ENCODE results near the gene CDX1. TPM values are rescaled to one million over a fixed set of nuclear protein-coding genes. Genes with fewer than 3 reads are reported as not detected.

Gene CDX1
- total and polyA plus RNA-seq, 5 experiments from 2014 or later: not detected

DNA sequence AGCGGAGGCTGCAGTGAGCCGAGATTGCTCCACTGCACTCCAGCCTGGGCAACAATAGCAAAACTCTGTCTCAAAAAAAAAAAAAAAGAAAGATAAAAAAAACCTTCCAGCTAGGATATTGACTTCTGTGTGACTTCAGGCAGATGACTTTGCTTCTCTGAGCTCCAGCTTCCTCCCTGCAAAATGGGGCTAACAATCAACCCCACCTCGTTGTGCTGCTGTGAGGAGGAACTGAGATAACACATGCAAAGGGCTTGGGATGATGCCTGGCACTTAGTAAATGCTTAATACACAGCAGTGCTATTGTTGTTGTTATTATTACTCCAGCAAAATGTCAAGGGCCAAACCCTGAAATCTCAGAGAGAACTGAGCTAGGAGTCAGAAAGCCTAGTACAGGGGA lies 3.5 kb upstream of the CDX1 start:
- Mint-ChIP-seq H3K4me1 (peaks cover 0 to 8% (median 8%) of the 10 kb centered on the region in 4 donors), H3K36me3 (no peaks in the 10 kb centered on the region), H3K27me3 (peaks cover 13 to 39% (median 32%) of the 10 kb centered on the region in 5 donors), H3K4me3 (no peak overlapping the region), H3K9me3 (no peaks in the 10 kb centered on the region), H3K27ac (no peak overlapping the region)
- POLR2A ChIA-PET: no interaction called here
- DNase-seq (no peak), ATAC-seq (no peak)

DNA sequence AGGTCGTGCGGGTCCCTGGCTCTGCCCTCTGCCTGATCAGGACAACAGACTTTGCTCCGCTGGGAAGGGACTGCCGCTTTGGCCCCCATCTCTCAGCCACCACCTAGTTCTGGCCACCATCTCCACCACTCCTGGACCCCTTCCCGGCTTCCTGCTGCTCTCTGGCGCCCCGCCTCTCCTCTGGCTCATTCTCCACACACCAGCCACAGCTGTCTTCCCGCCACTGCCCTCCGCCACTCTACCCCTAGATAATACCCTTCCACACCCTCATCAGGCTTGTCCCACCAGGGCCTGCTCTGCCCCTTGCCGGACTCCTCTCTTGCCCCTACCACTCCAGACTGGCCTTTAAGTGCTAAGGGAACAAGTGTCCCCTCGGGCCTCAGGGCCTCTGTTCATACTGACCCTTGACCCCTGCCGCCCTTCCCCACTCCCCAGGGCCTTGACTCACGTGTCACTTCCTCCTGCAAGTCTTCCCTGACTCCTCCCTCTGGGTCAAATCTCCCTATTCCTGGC lies 3.0 kb upstream of the CDX1 start:
- peaks cover 0 to 2% (median 0%) of the 10 kb centered on the region in 3 donors for H3K36me3 Mint-ChIP-seq
- ATAC-seq (no peak), DNase-seq (no peak)
- peaks cover 0 to 10% (median 8%) of the 10 kb centered on the region in 4 donors for H3K4me1 Mint-ChIP-seq
- H3K9me3 Mint-ChIP-seq: no peaks in the 10 kb centered on the region
- H3K27me3 Mint-ChIP-seq: peaks cover 18 to 45% (median 37%) of the 10 kb centered on the region in 5 donors
- no peak overlapping the region for H3K4me3 Mint-ChIP-seq
- POLR2A ChIA-PET: no interaction called here
- H3K27ac Mint-ChIP-seq: no peak overlapping the region

DNA sequence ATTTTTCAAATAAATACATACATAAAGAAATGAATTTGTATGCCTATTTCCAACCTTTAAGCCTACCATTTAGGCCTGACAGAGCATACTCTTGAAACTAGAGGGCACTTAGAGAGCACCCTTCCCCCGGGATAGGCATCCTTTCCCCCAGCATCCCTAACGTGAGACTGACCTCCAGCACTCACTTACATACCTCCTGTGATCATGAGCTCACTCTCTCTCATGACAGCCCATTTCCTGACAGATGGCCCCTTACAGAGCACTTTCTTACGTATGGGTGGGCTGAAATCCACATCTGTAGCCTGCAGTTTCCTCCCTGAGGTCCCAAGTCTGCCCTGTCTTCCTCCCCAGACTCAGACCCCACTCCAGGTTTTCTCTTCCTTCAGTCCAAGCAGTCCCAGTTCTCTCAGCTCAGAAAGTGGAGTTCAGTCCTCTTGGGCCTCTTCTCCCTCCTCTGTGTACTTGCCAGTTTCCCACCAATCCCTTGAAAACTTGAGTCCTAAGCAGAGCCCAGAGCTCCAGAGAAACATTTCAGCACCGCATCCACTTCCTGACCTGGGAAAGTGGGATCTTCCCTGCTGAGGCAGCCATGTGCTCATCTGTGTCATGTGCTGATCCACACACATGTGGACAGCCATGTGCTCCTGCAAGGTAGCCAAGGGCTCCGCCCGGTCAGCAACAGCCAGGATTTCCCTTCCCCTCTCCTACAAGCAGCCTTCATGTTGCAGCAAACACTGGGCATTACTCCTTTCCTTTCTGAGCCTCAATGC lies 2.2 kb upstream of the CDX1 start:
- Mint-ChIP-seq H3K27ac (no peak overlapping the region), H3K4me3 (no peak overlapping the region), H3K36me3 (peaks cover 0 to 2% (median 0%) of the 10 kb centered on the region in 3 donors), H3K9me3 (no peaks in the 10 kb centered on the region), H3K4me1 (peaks cover 0 to 10% (median 8%) of the 10 kb centered on the region in 4 donors), H3K27me3 (peaks cover 20 to 52% (median 42%) of the 10 kb centered on the region in 5 donors)
- ATAC-seq (no peak), DNase-seq (no peak)
- POLR2A ChIA-PET: no interaction called here

- no peak for ATAC-seq
- H3K9me3 Mint-ChIP-seq: no peaks in the 10 kb centered on the region
- peaks cover 25 to 69% (median 51%) of the 10 kb centered on the region in 5 donors for H3K27me3 Mint-ChIP-seq
These were observed 435 bp upstream of the CDX1 start for GRCh38 chr5:150166037-150166649.

DNA sequence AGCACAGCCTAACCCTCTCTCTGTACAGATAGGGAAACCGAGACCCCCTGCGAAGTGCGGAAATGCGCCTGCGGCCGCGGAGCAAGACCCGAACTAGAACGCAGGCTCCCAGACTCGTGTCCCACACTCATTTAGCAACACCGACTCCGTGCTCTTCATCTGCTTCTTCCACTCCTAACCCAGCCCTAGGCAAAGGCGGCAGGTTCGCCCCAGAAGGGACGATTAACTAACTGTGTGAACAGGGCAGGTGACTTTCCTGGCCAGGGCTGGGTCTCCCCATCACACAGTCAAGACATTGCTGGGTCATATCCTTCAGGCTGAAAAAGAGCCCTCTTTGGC lies 903 bp downstream of the CDX1 start:
- ATAC-seq (no peak), DNase-seq (no peak)
- H3K4me3 Mint-ChIP-seq: peak overlapping the region in 4 of 10 donors; percentile 4 to 36 (median 16)
- POLR2A ChIA-PET: no interaction called here
- peaks cover 0 to 2% (median 0%) of the 10 kb centered on the region in 3 donors for H3K36me3 Mint-ChIP-seq
- no peak overlapping the region for H3K27ac Mint-ChIP-seq
- H3K9me3 Mint-ChIP-seq: no peaks in the 10 kb centered on the region
- H3K27me3 Mint-ChIP-seq: peaks cover 28 to 82% (median 57%) of the 10 kb centered on the region in 5 donors
- peaks cover 0 to 8% (median 5%) of the 10 kb centered on the region in 4 donors for H3K4me1 Mint-ChIP-seq

More at GRCh38 chr5:150166037-150166649, 435 bp upstream of the CDX1 start:
- no peak overlapping the region for H3K4me3 Mint-ChIP-seq
- H3K36me3 Mint-ChIP-seq: peaks cover 0 to 2% (median 0%) of the 10 kb centered on the region in 3 donors
- no peak for DNase-seq
- peaks cover 0 to 10% (median 7%) of the 10 kb centered on the region in 4 donors for H3K4me1 Mint-ChIP-seq
- no peak overlapping the region for H3K27ac Mint-ChIP-seq
- POLR2A ChIA-PET: no interaction called here

DNA sequence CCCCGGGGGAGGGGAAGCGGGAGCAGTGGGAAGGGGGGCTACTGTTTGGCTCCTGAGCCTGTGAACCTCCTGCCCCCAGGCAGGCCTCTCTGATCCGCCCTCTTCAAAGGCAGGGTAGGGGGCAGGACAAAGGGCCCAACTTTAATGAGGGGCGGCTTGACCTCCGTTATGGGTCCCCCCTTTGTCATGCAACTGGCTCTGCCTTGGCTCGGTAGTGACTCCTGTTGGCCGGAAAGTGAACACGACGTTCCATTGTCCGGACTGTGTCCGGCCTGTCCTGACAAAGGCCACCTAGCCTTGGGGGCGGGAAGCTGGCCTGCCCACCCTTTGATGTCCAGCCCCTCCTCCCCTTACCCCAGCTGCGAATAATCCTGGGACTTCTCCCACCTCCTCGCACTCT lies 1.3 kb downstream of the CDX1 start:
- H3K4me1 Mint-ChIP-seq: peaks cover 0 to 8% (median 5%) of the 10 kb centered on the region in 4 donors
- POLR2A ChIA-PET: interaction anchor here (0.6 kb wide), 1 partner anchor 137 kb away, joined by 3 read pairs; no protein-coding TSS in a partner anchor
- peaks cover 0 to 2% (median 0%) of the 10 kb centered on the region in 3 donors for H3K36me3 Mint-ChIP-seq
- ATAC-seq (no peak), DNase-seq (no peak)
- H3K27ac Mint-ChIP-seq: no peak overlapping the region
- peaks cover 28 to 87% (median 57%) of the 10 kb centered on the region in 5 donors for H3K27me3 Mint-ChIP-seq
- peak overlapping the region in 1 of 10 donors; percentile 39 for H3K4me3 Mint-ChIP-seq
- H3K9me3 Mint-ChIP-seq: no peaks in the 10 kb centered on the region

DNA sequence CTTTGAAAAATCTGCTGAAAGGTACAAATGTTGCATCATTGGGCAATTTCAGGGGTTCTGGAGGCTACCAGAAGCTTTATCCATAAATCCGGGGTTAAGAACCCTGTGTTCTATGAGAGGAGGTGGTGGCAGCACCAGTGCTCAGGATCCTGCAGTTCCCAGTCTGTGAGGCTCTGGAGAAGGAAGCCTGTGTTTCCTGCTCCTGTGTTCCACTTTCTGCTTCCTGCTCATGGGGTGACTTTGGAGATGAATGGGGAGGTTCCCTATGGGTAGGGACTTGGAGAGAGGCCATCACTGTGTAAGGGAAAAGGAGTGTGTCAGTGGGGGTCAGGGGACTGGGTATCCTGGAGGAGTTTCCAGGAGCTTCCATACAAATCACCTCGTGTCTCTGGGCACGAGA lies 2.3 kb downstream of the CDX1 start:
- Mint-ChIP-seq H3K27ac (no peak overlapping the region), H3K9me3 (no peaks in the 10 kb centered on the region), H3K4me1 (peaks cover 0 to 8% (median 3%) of the 10 kb centered on the region in 4 donors), H3K27me3 (peaks cover 31 to 90% (median 67%) of the 10 kb centered on the region in 5 donors), H3K4me3 (no peak overlapping the region), H3K36me3 (peaks cover 0 to 2% (median 0%) of the 10 kb centered on the region in 3 donors)
- DNase-seq (no peak), ATAC-seq (no peak)
- POLR2A ChIA-PET: no interaction called here

- ATAC-seq: no peak
- Mint-ChIP-seq H3K9me3 (no peaks in the 10 kb centered on the region), H3K4me3 (no peak overlapping the region), H3K36me3 (peaks cover 0 to 2% (median 0%) of the 10 kb centered on the region in 3 donors), H3K27ac (peak overlapping the region in 1 of 10 donors; percentile 49), H3K4me1 (peaks cover 0 to 6% (median 3%) of the 10 kb centered on the region in 4 donors), H3K27me3 (peaks cover 25 to 79% (median 51%) of the 10 kb centered on the region in 5 donors)
- POLR2A ChIA-PET: interaction anchor here (1.0 kb wide), 1 partner anchor 37 kb away, joined by 3 read pairs; no protein-coding TSS in a partner anchor
- no peak for DNase-seq
These were observed 5.6 kb downstream of the CDX1 start for GRCh38 chr5:150172145-150172544.

GRCh38 chr5:150172556-150172955 lies 6.0 kb downstream of the CDX1 start:
- Mint-ChIP-seq H3K36me3 (peaks cover 0 to 2% (median 0%) of the 10 kb centered on the region in 3 donors), H3K27ac (peak overlapping the region in 1 of 10 donors; percentile 49), H3K4me1 (peaks cover 0 to 3% (median under 1%) of the 10 kb centered on the region in 4 donors), H3K9me3 (no peaks in the 10 kb centered on the region), H3K4me3 (no peak overlapping the region), H3K27me3 (peaks cover 22 to 75% (median 48%) of the 10 kb centered on the region in 5 donors)
- DNase-seq: no peak
- POLR2A ChIA-PET: interaction anchor here (1.0 kb wide), 1 partner anchor 37 kb away, joined by 3 read pairs; no protein-coding TSS in a partner anchor
- no peak for ATAC-seq

DNA sequence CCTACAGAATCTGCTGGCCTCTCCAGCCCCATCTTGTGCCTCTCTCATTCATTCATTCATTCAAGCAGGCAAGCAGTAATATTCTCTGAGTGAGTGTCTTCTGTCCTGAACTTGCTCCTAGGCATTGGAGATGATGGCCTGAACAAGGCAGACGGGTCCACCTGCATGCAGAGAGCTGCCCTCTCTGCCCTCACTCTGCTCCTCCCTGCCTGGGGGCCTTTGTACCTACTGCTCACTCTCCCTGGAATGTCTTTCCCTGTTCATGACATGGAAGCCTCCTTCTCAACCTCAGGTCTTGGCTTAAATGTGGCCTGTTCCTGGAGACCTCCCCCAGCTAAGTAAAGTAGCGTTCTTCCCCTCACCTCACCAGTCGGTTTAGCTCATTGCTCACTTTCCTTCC lies 6.6 kb downstream of the CDX1 start:
- H3K4me1 Mint-ChIP-seq: peaks cover 0 to 1% (median 0%) of the 10 kb centered on the region in 4 donors
- peaks cover 0 to 2% (median 0%) of the 10 kb centered on the region in 3 donors for H3K36me3 Mint-ChIP-seq
- H3K27ac Mint-ChIP-seq: no peak overlapping the region
- no peak for DNase-seq
- no peaks in the 10 kb centered on the region for H3K9me3 Mint-ChIP-seq
- POLR2A ChIA-PET: no interaction called here
- H3K27me3 Mint-ChIP-seq: peaks cover 21 to 69% (median 44%) of the 10 kb centered on the region in 5 donors
- ATAC-seq: no peak
- H3K4me3 Mint-ChIP-seq: no peak overlapping the region

DNA sequence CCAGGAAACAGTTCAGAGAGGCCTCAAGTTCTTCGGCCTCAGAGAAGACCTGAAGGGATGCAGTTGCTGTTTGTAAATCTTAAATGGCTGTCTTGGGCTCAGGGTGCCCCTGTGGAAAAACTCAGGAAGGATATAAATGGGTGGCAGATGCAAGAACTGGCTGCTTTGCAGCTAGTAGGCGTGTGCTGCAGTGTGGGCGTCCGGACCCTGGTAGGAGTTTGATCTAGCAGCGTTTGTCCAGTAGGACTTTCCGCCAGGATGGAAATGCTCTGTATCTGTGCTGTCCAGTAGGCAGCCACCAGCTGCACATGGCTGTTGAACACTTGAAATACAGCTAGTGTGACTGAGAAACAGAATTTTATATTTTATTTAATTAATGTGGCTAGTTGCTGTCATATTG lies 7.7 kb downstream of the CDX1 start:
- H3K27ac Mint-ChIP-seq: peak overlapping the region in 1 of 10 donors; percentile 19
- POLR2A ChIA-PET: no interaction called here
- peaks cover 14 to 58% (median 34%) of the 10 kb centered on the region in 5 donors for H3K27me3 Mint-ChIP-seq
- H3K9me3 Mint-ChIP-seq: no peaks in the 10 kb centered on the region
- ATAC-seq (no peak), DNase-seq (no peak)
- H3K4me1 Mint-ChIP-seq: no peaks in the 10 kb centered on the region
- no peaks in the 10 kb centered on the region for H3K36me3 Mint-ChIP-seq
- H3K4me3 Mint-ChIP-seq: no peak overlapping the region

- Mint-ChIP-seq H3K9me3 (no peaks in the 10 kb centered on the region), H3K4me3 (no peak overlapping the region), H3K36me3 (no peaks in the 10 kb centered on the region), H3K4me1 (no peaks in the 10 kb centered on the region), H3K27me3 (peaks cover 12 to 50% (median 28%) of the 10 kb centered on the region in 5 donors), H3K27ac (no peak overlapping the region)
- DNase-seq: no peak
- POLR2A ChIA-PET: no interaction called here
- no peak for ATAC-seq
These were observed 8.5 kb downstream of the CDX1 start for GRCh38 chr5:150175076-150175475.

- Mint-ChIP-seq H3K9me3 (no peaks in the 10 kb centered on the region), H3K27me3 (peaks cover 9 to 45% (median 26%) of the 10 kb centered on the region in 5 donors), H3K27ac (no peak overlapping the region), H3K4me1 (no peaks in the 10 kb centered on the region), H3K4me3 (no peak overlapping the region), H3K36me3 (no peaks in the 10 kb centered on the region)
- POLR2A ChIA-PET: no interaction called here
- DNase-seq (no peak), ATAC-seq (no peak)
These were observed 9.0 kb downstream of the CDX1 start for GRCh38 chr5:150175536-150175935.
